ENCODE data around the gene SCYGR1. TPM values are rescaled to one million over a fixed set of nuclear protein-coding genes. Genes with fewer than 3 reads are reported as not detected.
"Not testable (repeated sequence)": the region's sequence is repeated elsewhere in the genome, so short reads cannot be mapped to it uniquely, and the experiment has no call there.

Gene SCYGR1
- total RNA-seq, 1 donor from 2014 or later, result not detected

DNA sequence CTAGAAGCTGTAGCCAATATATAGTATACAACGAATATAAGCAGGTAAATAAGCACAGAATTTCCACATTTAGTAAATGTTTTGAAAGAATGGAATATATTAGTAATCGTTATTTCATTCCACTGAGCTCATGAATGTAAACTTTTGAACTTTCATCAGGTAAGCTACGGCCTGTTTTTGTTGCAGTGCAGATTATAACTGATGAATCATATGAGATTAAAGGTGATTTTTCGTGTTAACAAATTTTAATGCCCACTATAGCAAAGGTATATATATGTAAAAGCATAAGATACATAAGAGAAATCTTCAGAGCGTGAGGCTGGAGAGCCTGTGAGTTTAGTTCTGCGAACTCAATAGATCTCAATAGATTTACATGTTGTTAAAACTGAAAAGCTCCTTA, 1.1 kb downstream of the SCYGR1 start:
- Mint-ChIP-seq H3K27ac (ENCODE audit: unreplicated experiment) (no peak overlapping the region), H3K4me1 (ENCODE audit: low read depth) (peaks cover 2% of the 10 kb centered on the region), H3K36me3 (ENCODE audit: low read depth) (no peaks in the 10 kb centered on the region), H3K9me3 (ENCODE audit: low read depth) (peaks cover 5% of the 10 kb centered on the region), H3K4me3 (ENCODE audit: unreplicated experiment) (no peak overlapping the region), H3K27me3 (ENCODE audit: low read depth) (peaks cover 5% of the 10 kb centered on the region)
- TF ChIP-seq, protein P1, sequence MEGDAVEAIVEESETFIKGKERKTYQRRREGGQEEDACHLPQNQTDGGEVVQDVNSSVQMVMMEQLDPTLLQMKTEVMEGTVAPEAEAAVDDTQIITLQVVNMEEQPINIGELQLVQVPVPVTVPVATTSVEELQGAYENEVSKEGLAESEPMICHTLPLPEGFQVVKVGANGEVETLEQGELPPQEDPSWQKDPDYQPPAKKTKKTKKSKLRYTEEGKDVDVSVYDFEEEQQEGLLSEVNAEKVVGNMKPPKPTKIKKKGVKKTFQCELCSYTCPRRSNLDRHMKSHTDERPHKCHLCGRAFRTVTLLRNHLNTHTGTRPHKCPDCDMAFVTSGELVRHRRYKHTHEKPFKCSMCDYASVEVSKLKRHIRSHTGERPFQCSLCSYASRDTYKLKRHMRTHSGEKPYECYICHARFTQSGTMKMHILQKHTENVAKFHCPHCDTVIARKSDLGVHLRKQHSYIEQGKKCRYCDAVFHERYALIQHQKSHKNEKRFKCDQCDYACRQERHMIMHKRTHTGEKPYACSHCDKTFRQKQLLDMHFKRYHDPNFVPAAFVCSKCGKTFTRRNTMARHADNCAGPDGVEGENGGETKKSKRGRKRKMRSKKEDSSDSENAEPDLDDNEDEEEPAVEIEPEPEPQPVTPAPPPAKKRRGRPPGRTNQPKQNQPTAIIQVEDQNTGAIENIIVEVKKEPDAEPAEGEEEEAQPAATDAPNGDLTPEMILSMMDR (IDR thresholded peaks at IDR 0.05), result no peak
- DNase-seq (ENCODE audit: low spot score), result no peak

DNA sequence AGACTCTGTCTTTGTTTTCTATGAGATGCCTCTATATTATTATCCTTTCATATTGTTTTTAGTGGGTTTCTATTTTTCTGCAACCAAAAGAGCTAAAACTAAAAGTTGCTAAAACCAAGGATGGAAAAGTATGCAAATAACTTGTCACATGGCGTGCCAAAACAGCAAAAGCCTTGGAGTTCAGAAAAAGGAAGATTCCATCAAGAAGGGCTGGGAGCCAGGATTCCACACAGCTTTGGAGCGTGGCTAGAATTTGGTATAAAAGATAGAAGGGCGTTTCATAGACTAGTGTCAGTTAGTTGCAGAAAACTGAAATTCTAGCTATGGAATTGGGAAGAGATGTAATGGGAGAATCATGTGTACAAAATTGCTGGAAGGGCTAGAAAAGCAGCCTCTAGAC, 4.1 kb downstream of the SCYGR1 start:
- DNase-seq (ENCODE audit: low spot score), result no peak
- Mint-ChIP-seq H3K4me3 (ENCODE audit: unreplicated experiment) (no peak overlapping the region), H3K27ac (ENCODE audit: unreplicated experiment) (no peak overlapping the region), H3K9me3 (ENCODE audit: low read depth) (peaks cover 5% of the 10 kb centered on the region), H3K27me3 (ENCODE audit: low read depth) (peaks cover 5% of the 10 kb centered on the region), H3K36me3 (ENCODE audit: low read depth) (no peaks in the 10 kb centered on the region), H3K4me1 (ENCODE audit: low read depth) (peaks cover 4% of the 10 kb centered on the region)
- TF ChIP-seq, protein P1 (IDR thresholded peaks at IDR 0.05), result no peak

DNA sequence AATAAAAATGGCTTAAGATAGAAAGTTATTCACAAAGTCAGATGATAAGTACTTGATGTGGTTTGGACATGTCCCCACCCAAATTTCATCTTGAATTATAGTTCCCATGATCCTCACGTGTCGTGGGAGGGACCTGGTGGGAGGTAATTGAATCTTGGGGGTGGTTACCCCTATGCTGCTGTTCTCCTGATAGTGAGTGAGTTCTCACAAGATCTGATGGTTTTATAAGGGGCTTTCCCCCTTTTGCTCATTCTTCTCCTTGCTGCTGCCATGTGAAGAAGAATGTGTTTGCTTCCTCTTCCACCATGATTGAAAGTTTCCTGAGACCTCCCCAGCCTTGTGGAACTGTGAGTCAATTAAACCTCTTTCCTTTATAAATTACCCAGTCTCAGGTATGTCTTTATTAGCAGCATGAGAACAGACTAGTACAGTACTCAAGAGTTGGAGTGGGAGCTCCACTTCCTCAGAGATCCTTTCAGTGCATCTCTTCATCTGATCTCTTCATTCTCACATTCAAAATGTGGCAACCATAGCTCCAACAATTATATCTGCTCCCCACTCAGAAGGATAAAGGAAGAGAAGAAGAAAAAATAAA, 5.4 kb downstream of the SCYGR1 start:
- not testable (repeated sequence) for H3K27ac Mint-ChIP-seq (ENCODE audit: unreplicated experiment); H3K4me1 Mint-ChIP-seq (ENCODE audit: low read depth); H3K4me3 Mint-ChIP-seq (ENCODE audit: unreplicated experiment); H3K27me3 Mint-ChIP-seq (ENCODE audit: low read depth); H3K36me3 Mint-ChIP-seq (ENCODE audit: low read depth); H3K9me3 Mint-ChIP-seq (ENCODE audit: low read depth); DNase-seq (ENCODE audit: low spot score)

DNA sequence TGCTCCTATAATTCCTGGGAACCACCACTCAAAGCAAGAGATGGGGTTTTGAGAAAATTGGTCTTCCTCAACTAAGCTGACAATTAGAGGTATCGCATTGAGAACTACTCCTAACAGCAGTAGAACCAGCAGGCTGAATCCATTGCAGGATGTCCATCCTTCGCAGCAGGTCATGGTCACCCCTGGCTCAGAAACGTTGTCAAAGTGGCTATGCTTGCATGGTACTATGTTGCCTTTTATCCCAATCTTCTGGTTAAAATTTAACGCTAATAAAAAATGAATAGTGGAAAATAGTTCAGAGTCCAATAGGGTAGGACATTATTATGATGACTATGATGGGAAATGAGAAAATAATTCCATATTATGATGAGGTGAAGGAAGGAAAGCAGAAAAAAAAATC, 8.7 kb downstream of the SCYGR1 start, which contains the start of gene TM4SF20:
Gene TM4SF20 (minus strand): TSS at position 212 of the 400 bp plus-strand sequence. CDS start 38 bp downstream, at position 174.
- DNase-seq (ENCODE audit: low spot score), result no peak
- TF ChIP-seq, protein P1 (IDR thresholded peaks at IDR 0.05), result no peak
- H3K27ac Mint-ChIP-seq (ENCODE audit: unreplicated experiment), result no peak within 1 kb of the TSS
- H3K27me3 Mint-ChIP-seq (ENCODE audit: low read depth), result peaks cover 5% of the 10 kb centered on the region
- H3K9me3 Mint-ChIP-seq (ENCODE audit: low read depth), result peaks cover 2% of the 10 kb centered on the region
- H3K4me1 Mint-ChIP-seq (ENCODE audit: low read depth), result peaks cover 12% of the 10 kb centered on the region
- no peak within 1 kb of the TSS for H3K4me3 Mint-ChIP-seq (ENCODE audit: unreplicated experiment)
- H3K36me3 Mint-ChIP-seq (ENCODE audit: low read depth), result no peaks in the 10 kb centered on the region

DNA sequence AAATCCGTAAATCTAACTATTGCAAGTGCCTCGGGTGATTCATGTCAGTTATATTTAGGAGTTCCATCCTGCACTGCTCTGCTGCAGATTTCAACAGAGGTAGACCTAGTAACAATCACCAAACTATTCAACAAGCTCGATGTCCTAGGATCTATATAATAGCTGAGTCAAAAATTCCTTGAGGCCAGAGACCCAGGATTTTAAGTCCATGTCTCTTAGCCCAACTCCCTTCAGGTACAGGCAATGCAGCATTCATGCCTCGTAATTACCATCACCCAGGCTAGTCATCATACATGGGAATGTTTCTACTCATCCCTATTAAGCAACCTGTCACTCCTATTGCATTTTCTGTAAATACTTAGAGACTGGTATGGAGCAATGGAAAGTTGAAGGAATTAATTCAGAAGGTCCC, 9.4 kb downstream of the SCYGR1 start:
- H3K36me3 Mint-ChIP-seq (ENCODE audit: low read depth), result no peaks in the 10 kb centered on the region
- H3K4me3 Mint-ChIP-seq (ENCODE audit: unreplicated experiment), result no peak overlapping the region
- H3K27ac Mint-ChIP-seq (ENCODE audit: unreplicated experiment), result no peak overlapping the region
- TF ChIP-seq, protein P1 (IDR thresholded peaks at IDR 0.05), result no peak
- H3K4me1 Mint-ChIP-seq (ENCODE audit: low read depth), result peaks cover 12% of the 10 kb centered on the region
- H3K9me3 Mint-ChIP-seq (ENCODE audit: low read depth), result peaks cover 2% of the 10 kb centered on the region
- DNase-seq (ENCODE audit: low spot score), result no peak
- H3K27me3 Mint-ChIP-seq (ENCODE audit: low read depth), result peaks cover under 1% of the 10 kb centered on the region
